HTERT RPE-1 (cell line): Measurements from ENCODE around the gene ACIN1.

Source experiments
- in situ Hi-C: fragments of 300-500 bp; cut with MboI; formaldehyde crosslinking; loops from 4 replicates; pipeline ENCODE4 v1.14.3; 2020; ENCODE audit warnings: low sequenced_read_pairs

The ACIN1 gene

DNA sequence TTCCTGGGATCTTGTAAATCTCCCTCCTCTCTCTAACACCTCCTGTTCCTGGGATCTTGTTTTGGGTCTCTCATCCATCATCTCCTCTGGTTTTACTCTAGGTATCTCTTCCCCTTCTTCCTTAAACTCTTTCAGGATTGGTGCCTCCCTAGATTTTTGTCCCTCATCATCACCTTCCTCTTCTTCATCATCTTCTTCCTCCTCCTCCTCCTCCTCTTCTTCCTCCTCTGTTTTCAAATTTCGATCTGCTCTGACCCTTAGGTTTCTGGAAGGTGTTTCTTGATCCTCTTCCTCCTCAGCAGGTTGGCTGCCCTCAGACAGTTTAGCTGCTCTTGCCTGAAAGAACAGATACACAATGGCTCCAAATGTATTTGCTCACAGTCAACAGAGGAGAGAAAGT, 14.5 kb downstream of the ACIN1 start:
- in situ Hi-C loops: no loop called here

DNA sequence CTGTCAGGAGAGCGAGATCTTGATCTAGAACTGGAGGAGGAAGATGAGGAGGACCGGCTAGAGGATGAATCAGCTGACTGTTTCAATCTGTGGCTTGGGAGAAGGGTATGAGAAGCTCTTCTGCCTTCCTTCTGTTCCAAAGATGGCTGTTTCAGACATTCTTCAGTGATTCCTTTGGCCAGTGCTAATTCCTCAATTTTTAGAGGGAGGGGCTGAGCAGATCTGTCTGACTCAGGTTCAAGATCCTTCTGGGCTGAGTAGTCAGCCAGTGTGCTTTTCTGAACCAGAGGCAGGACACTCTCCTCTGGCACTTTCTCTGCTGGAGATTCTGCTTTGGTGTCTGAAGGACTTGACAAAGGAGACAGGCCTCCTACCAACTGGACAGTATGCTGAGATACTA, 15.2 kb downstream of the ACIN1 start:
- in situ Hi-C loops: no loop called here

DNA sequence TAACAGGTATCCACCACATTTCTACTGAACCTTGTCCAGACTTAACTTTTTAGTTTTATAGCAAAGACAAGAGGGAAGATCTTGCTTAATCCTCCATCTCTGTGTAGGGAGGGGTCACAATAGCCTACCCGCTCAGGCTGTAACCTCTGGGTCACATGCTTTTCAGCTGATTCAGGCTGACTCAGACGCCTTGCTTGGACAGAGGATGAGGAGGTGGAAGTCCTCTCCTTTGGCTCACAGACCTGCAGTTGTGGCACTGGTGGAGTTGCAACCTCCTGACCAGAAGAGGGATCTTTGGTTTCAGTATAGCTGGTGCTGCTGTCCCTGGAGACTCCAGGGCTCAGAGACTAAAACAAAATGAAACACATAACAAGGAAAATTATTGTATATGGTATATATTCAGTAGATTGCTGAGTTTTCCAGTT, 16.2 kb downstream of the ACIN1 start:
- in situ Hi-C loops: no loop called here

DNA sequence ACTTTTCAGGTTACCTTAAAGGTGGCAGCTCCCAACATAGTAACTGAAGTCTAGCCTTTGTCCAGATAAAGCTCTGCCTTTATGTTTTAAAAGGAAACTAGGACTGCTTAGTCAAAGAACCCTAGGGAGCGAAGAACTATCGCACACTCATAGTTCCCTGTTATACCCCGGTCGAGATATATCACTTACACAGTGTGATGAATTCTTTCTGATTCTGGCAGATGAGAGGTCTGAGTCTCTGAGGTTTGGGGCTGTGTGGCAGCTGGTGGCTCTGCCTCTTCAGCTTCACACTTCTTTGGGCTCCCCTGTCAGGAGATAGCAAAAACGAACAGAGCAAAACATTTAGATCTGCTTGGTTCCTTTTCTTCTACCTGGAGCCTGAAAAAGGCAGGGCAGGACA, 17.0 kb downstream of the ACIN1 start:
- in situ Hi-C loops: no loop called here

DNA sequence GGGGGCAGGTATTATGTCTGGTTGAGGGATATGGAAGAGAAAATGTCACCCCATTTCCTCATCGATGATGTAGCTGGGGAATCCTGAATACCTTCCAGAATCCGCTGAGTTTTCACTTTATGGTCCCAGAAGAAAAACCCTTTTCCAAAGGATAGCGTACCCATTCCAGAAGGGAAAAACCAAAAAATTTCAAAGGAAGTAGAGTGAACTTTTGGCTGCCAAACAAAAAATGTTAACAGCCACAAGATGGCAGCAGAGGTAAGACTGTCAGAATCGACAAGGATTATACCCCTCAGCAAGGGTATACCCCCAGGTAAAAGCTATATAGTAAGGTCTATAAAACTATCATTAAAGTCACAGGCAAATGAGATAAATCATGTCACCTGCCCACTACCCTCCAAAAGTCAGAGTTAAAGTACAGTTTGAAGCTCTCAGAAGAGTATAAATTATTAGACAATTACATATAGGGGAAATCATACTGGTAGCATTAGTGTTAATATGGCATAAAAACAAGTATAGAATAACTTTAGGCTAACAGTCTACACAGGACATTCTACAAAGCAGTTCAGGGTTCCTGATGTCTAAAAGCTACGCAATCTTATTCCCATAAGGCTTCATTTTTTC, 18.0 kb downstream of the ACIN1 start:
- in situ Hi-C loops: no loop called here

DNA sequence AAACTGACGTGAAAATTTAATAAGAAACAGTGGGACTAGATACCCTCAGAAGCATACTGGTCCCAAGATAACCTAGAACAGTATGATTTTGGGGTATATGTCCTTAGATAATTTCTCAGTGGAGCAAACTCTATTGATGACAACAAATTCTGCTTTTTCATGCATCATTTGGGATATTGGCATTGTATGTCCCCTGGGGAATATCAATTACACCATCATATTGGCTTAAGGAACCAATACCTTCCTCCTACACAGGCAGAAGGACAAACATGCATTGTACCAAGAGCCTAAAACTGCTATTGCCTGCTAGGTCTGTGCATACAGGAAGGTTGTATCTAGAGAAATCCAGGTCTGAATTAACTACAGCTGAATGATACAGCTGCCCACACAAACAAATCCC, 20.0 kb downstream of the ACIN1 start:
- in situ Hi-C loops: no loop called here

DNA sequence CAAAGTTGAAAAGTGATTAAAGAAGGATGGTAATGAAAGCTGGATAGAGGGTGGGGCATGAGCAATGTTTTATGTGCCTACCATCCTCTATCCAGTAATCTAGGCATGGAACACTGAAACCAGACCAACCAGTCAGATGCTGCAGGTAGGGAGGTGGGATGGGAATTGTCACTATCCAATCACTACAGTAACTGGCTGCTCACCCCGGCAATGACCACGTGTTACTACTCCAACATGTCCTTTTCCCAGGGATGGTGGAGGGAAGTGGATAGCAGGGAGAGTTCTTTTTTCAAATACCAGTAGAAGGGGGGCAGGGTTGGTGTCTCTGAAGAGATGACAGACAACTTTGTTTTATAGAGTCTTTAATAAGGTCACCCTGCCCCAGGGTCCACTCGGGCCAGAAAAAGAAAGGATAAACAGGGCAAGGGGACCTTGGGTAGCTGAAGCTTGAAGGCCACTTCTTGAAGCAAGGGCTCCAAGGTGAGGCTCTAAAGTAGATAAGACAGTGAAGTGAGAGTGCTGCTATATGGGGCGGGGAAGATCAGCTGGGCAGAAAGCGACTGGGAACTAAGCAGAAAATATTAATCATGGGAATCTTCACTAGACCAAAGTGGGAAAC, 22.9 kb downstream of the ACIN1 start:
- in situ Hi-C loops: no loop called here

DNA sequence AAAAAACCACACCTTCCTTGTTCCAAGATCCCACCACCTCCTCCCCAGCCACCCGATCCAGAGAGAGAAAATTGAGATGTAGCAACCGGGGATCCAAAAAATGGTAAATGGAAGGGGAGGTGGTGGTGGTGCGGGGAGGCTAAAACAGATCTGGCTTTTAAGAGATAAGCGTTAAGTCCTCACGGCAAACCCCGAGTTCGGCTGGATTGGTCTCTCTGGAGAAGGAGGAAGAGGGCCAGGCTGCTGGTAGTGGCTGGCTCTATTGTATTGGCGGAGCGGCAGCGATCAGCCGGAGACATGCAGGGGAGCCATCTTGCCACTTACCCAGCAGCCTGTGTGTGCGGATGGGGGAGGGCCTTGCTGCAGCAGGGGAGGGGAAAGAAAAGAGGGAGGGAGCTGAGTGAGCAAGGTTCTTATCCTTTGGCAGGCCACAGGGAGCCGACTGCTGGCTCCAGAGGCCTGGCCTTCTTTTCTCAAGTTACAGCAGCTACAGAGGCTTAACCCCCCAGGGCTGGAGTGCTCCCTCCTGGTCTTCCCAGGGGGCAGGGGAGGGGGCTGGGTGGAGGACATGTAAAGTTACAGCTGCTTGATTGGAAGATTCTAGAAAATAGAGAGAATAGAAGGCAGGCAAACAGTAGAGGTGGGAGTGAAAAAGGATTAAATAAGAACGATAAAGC, 23.6 kb downstream of the ACIN1 start:
- in situ Hi-C loops: no loop called here

DNA sequence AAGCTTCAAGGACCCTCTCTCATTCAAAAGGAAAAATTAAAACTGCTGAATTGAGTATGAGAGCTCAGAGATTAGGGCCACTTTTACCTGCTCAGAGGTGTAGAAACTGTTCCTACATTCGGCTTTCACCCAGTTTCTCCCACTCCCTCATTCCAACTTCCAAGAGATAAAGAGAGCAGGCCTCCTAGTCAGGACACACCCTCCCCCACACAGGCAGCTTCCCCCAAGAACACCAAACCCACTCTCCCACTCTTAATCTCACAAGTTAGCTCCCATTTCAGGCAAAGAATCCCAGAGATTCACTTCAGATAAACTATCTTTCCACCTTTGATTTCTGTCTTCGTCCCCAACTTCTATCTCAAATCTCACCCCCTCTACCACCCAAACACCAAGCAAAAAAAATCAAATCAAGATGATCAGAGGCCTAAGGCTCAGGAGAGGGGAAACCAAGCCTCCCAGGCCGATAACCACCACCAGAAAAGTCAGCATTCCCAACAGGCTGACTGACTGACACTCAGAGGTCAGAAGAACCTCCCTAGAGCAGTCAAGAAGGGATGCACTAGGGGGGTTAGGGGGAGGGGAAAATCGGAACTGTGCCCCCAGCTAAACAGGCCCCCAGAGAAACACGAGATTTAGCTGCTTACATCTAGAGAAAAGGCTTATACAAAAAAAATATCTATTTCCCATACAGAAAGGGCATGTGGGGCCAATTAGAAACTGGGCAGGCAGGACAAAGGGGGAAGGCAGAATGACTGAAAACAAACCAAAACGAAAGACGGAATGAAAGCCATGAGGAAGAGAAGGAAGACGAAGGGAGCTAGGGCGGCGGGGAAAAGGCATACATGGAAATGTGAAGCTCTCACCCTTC, 24.4 kb downstream of the ACIN1 start:
- in situ Hi-C loops: no loop called here

DNA sequence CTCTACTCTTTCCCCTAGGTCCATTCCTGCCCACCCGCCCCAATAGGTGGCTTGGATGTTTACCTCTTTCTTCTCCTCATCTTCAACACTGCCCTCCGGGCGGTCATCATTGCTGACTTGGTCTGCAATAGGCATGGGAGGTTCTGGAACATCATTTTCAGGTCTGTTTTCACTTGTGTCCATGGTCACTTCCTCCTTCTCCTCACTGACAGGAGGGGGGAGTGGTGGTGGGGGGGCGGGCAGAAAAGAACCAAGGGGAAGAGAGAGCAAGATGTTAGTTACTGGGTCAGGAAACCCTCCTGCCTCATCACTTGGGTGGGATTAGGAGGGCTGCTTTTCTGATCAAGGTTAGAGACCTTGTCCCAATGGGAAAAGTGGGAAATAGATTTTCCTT, 25.5 kb downstream of the ACIN1 start:
- in situ Hi-C loops: no loop called here

DNA sequence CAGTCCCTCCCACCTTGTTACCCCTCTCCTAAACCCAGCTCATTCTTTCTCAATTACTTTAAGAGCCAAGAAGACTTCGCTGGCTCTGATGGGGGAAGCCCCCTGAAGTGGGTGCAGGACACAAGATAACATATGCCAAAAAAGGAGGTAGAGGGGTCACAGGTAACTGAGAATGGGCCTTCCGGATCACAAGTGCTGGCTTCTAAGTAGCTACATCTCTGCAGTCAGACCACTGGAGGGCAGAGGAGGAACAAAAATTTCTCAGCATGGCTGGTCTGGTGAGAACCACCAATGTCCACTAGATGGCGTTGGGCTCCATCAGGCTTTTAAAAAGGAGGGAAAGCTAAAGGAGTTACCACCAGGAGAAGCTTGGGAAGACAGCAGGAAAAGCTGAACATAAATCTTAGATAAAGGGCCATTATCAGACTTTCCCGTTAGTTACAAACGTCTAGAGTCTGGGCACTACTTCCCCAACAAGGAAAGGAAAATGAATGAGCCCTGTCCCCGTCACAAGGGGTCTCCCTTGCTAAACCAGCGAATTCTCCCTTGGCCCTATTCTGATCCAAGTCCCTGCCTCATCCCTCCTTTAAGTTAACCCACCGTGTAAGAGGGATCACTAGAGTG, 26.0 kb downstream of the ACIN1 start:
- in situ Hi-C loops: no loop called here

DNA sequence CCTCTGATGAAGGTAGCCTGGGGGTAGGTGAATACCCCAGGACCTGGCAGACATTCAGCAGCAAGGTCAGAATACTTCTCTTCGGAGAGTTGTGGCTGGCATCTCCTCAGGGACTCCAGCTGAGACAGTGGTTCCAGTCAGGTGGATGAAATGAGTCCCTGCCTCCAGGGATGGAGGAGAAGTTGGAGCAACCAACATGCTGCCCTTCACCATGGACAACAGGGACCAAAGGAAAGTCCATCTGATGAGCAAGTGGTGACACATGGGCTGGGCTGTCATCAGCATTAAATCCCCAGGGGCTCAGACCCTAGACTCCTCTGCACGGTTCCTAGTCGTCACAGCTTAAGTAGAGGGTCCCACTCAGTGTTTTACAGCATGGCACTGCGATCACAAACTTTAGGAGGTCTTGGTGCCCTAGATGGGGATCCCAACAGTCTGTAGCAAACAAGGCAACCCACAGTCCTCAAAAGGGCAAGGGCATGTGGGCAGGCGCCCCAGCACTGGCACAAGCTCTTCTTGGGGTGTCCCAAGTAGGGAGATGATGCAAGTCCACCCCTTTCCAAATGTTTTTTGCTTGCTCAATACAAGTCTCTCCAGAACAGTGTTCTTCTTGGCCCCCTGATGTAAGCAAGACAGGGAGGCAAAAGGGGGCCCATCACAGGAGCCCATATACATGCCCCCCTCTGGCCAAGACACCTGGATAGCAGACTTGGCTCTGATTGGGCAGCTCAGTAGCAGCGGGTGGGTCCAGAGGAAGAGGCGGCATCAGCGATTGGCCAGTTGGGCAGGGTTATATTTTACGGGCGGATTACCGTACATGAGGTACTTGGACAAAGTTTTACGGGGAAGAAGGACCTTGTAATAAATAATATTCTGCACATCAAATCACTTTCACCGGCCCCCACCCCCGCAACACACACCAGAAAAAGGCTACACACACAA, 26.8 kb downstream of the ACIN1 start:
- in situ Hi-C loops: no loop called here

DNA sequence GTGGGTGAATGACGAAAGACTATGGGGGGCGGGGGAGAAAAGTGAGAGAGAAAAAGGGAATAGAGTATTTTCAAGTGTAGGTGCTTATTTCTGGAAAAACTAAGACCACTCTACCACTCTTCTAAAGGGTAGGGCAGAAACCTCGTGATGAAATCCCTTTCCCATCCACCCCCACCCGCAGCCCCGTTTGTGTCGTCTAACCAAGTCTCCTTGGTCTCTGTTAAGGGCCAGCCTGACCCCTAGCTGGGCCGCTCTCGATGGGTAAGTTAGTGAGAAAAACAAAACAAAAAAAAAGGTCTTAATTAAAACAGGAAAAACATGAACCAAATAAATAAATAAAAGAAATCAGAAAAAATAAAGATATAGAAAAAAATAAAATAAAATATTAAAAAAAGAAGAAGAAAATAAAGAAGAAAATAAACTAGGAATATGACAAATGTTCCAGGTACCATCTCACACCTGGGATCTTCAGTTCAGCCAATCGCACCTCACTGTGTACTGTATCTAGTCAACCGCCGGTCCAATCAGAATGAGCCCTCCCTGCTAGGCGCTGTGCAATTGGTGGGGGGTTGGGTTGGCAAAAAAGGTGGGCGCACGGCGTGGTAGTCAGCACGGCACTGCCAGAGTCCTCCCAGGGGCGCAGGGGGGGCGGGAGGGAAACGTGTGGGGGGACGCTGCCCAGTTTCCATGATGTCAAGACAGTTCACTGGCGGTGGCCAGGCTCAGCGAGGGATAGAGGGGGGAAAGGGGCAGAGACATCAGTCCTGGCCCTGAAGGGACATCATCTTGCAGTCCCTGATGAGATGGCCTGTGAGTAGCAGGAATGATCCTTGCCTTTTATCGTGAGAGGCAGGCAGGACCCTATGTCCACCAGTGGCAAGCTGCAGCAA, 27.8 kb downstream of the ACIN1 start:
- in situ Hi-C loops: no loop called here

DNA sequence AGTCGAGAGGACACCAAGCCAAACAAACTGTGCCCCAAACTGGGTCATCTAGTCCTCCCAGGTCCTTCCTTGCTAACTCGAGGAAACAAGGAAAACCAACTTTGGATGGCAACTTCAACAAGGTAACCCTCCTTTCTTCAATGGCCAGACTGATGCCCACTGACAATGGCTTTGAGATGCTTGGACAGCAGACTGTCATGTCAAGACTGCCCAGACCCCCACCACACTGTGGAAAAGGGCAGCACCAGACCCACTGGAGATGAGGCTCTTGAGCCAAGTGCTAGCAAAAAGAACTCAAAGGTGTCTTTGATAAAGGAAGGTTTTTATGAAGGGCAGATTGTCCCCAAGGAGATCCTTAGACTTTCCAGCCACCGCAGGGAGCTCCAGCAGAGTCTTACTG, 28.6 kb downstream of the ACIN1 start:
- in situ Hi-C loops: no loop called here

DNA sequence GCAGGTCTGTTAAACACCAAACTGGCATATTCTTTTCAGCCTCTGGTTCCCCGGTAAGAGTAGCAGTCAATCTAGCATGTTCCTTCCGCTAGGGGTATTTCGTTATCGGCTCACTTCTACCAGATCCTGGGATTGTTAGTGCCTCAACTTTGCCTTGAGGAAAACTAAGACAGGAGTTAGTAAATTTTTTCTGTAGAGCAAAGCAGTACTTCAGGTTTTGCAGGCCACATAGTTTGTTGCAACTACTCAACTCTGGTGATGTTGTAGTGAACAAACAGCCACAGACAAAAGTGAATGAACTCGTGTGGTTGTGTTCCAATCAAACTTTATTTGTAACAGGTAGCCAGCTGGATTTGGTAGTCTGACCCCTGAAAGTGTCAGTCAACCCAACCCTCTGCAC, 31.3 kb downstream of the ACIN1 start:
- in situ Hi-C loops: no loop called here

DNA sequence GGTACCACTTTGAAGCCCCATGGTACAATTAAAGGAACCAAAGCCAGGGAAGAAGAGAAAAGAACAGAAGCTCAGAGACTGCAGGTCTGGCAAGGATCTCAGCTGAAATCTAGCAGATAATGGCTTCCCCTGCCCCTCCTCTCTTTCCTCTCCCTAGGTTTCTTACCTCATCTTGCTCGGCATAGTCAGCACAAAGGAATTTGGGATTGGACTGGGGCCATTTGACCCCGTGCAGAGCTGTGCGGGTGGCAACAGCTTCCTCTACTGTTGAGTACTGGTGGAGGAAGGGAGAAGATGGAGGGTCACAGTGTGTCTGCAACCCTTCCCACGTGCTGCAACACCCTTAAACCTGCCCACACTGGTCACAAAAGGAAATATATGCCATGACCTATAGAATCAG, 32.9 kb downstream of the ACIN1 start:
- in situ Hi-C loops: no loop called here

DNA sequence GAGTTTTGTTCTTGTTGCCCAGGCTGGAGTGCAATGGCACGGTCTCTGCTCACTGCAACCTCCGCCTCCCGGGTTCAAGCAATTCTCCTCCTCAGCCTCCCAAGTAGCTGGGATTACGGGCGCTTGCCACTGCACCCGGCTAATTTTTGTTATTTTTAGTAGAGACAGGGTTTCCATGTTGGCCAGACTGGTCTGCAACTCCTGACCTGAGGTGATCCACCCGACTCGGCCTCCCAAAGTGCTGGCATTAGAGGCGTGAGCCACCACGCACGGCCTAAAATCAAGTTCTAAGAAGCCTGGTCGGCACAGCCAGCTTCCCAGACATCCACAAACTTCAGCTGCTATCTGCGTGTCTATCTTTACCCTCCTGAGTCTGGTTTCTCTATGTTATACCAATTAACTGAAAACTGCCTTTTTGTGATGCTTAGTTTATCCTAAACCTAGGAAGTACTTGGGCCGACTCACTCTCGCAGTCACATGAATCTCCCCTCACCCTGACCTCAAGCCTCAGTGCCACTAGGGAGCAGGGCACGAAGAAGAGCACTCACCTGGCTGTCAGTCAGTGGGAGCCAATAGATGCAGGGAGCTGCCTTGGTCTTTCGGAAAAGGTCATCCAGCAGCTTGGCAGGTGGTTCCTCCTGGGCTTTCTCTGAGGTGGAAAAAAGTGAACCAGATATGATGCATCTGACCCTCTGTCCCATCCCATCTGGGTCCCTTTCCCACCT, 34.2 kb downstream of the ACIN1 start:
- in situ Hi-C loops: no loop called here
